ENCODE measurements around the gene CFDP1.
"Not testable (repeated sequence)": the region's sequence is repeated elsewhere in the genome, so short reads cannot be mapped to it uniquely, and the experiment has no call there.

Gene CFDP1

GRCh38 chr16:75443298-75443697 lies 10.0 kb upstream of the CFDP1 start:
- H3K4me3 Mint-ChIP-seq: no peak overlapping the region
- H3K9me3 Mint-ChIP-seq: no peaks in the 10 kb centered on the region
- no peak overlapping the region for H3K27ac Mint-ChIP-seq
- no peaks in the 10 kb centered on the region for H3K27me3 Mint-ChIP-seq
- H3K4me1 Mint-ChIP-seq (ENCODE audit: low read depth): no peaks in the 10 kb centered on the region
- peaks cover 20% of the 10 kb centered on the region for H3K36me3 Mint-ChIP-seq (ENCODE audit: low read depth)

- H3K27me3 Mint-ChIP-seq: no peaks in the 10 kb centered on the region
- H3K4me3 Mint-ChIP-seq: peak overlapping the region; percentile 96
- H3K9me3 Mint-ChIP-seq: peaks cover 4% of the 10 kb centered on the region
- peaks cover 7% of the 10 kb centered on the region for H3K36me3 Mint-ChIP-seq (ENCODE audit: low read depth)
- H3K27ac Mint-ChIP-seq: peak overlapping the region; percentile 91
- H3K4me1 Mint-ChIP-seq (ENCODE audit: low read depth): peaks cover 29% of the 10 kb centered on the region
Observed at GRCh38 chr16:75433732-75434413, 570 bp upstream of the CFDP1 start.

GRCh38 chr16:75429621-75430403 lies 3.5 kb downstream of the CFDP1 start:
- peaks cover 51% of the 10 kb centered on the region for H3K4me1 Mint-ChIP-seq (ENCODE audit: low read depth)
- peaks cover 14% of the 10 kb centered on the region for H3K36me3 Mint-ChIP-seq (ENCODE audit: low read depth)
- no peaks in the 10 kb centered on the region for H3K9me3 Mint-ChIP-seq
- H3K27ac Mint-ChIP-seq: no peak overlapping the region
- H3K4me3 Mint-ChIP-seq: no peak overlapping the region
- H3K27me3 Mint-ChIP-seq: no peaks in the 10 kb centered on the region

GRCh38 chr16:75426524-75426923 lies 6.8 kb downstream of the CFDP1 start:
- H3K9me3 Mint-ChIP-seq, H3K27ac Mint-ChIP-seq, H3K4me3 Mint-ChIP-seq, H3K27me3 Mint-ChIP-seq: not testable (repeated sequence)
- H3K36me3 Mint-ChIP-seq (ENCODE audit: low read depth): peaks cover 14% of the 10 kb centered on the region
- H3K4me1 Mint-ChIP-seq (ENCODE audit: low read depth): peaks cover 42% of the 10 kb centered on the region

GRCh38 chr16:75424105-75424762 lies 9.1 kb downstream of the CFDP1 start:
- H3K4me3 Mint-ChIP-seq; H3K36me3 Mint-ChIP-seq (ENCODE audit: low read depth); H3K9me3 Mint-ChIP-seq; H3K27ac Mint-ChIP-seq; H3K27me3 Mint-ChIP-seq: not testable (repeated sequence)
- H3K4me1 Mint-ChIP-seq (ENCODE audit: low read depth): peaks cover 54% of the 10 kb centered on the region

- Mint-ChIP-seq H3K4me1 (ENCODE audit: low read depth) (peaks cover 50% of the 10 kb centered on the region), H3K4me3 (no peak overlapping the region), H3K36me3 (ENCODE audit: low read depth) (peaks cover 6% of the 10 kb centered on the region), H3K27ac (no peak overlapping the region), H3K9me3 (no peaks in the 10 kb centered on the region), H3K27me3 (no peaks in the 10 kb centered on the region)
Observed at GRCh38 chr16:75423723-75424104, 9.6 kb downstream of the CFDP1 start.

GRCh38 chr16:75421820-75422126 lies 11.5 kb downstream of the CFDP1 start:
- Mint-ChIP-seq H3K9me3 (no peaks in the 10 kb centered on the region), H3K36me3 (ENCODE audit: low read depth) (peaks cover 4% of the 10 kb centered on the region), H3K27me3 (no peaks in the 10 kb centered on the region), H3K4me3 (no peak overlapping the region), H3K27ac (no peak overlapping the region), H3K4me1 (ENCODE audit: low read depth) (peaks cover 45% of the 10 kb centered on the region)

- H3K27ac Mint-ChIP-seq: peak overlapping the region; percentile 31
- no peaks in the 10 kb centered on the region for H3K9me3 Mint-ChIP-seq
- H3K27me3 Mint-ChIP-seq: no peaks in the 10 kb centered on the region
- peak overlapping the region; percentile 48 for H3K4me3 Mint-ChIP-seq
- H3K4me1 Mint-ChIP-seq (ENCODE audit: low read depth): peaks cover 40% of the 10 kb centered on the region
- peaks cover 4% of the 10 kb centered on the region for H3K36me3 Mint-ChIP-seq (ENCODE audit: low read depth)
Observed at GRCh38 chr16:75420987-75421819, 12.1 kb downstream of the CFDP1 start.

- H3K36me3 Mint-ChIP-seq (ENCODE audit: low read depth): peaks cover 28% of the 10 kb centered on the region
- H3K4me1 Mint-ChIP-seq (ENCODE audit: low read depth): peaks cover 46% of the 10 kb centered on the region
- H3K27ac Mint-ChIP-seq: no peak overlapping the region
- no peaks in the 10 kb centered on the region for H3K27me3 Mint-ChIP-seq
- H3K9me3 Mint-ChIP-seq: no peaks in the 10 kb centered on the region
- H3K4me3 Mint-ChIP-seq: no peak overlapping the region
Observed at GRCh38 chr16:75416904-75417565, 16.3 kb downstream of the CFDP1 start.

GRCh38 chr16:75415169-75415905 lies 18.0 kb downstream of the CFDP1 start:
- Mint-ChIP-seq H3K36me3 (ENCODE audit: low read depth) (peaks cover 37% of the 10 kb centered on the region), H3K4me1 (ENCODE audit: low read depth) (peaks cover 30% of the 10 kb centered on the region), H3K9me3 (no peaks in the 10 kb centered on the region), H3K4me3 (no peak overlapping the region), H3K27ac (peak overlapping the region; percentile 68), H3K27me3 (no peaks in the 10 kb centered on the region)

GRCh38 chr16:75413951-75414350 lies 19.4 kb downstream of the CFDP1 start:
- H3K36me3 Mint-ChIP-seq (ENCODE audit: low read depth): peaks cover 40% of the 10 kb centered on the region
- H3K27me3 Mint-ChIP-seq: no peaks in the 10 kb centered on the region
- peaks cover 23% of the 10 kb centered on the region for H3K4me1 Mint-ChIP-seq (ENCODE audit: low read depth)
- no peaks in the 10 kb centered on the region for H3K9me3 Mint-ChIP-seq
- no peak overlapping the region for H3K27ac Mint-ChIP-seq
- H3K4me3 Mint-ChIP-seq: no peak overlapping the region

- peaks cover 13% of the 10 kb centered on the region for H3K4me1 Mint-ChIP-seq (ENCODE audit: low read depth)
- no peak overlapping the region for H3K27ac Mint-ChIP-seq
- peaks cover 30% of the 10 kb centered on the region for H3K36me3 Mint-ChIP-seq (ENCODE audit: low read depth)
Observed at GRCh38 chr16:75406943-75407342, 26.4 kb downstream of the CFDP1 start.

GRCh38 chr16:75402821-75403475 lies 30.4 kb downstream of the CFDP1 start:
- no peaks in the 10 kb centered on the region for H3K9me3 Mint-ChIP-seq
- H3K4me3 Mint-ChIP-seq: no peak overlapping the region
- peaks cover 24% of the 10 kb centered on the region for H3K4me1 Mint-ChIP-seq (ENCODE audit: low read depth)
- H3K27ac Mint-ChIP-seq: peak overlapping the region; percentile 86
- no peaks in the 10 kb centered on the region for H3K27me3 Mint-ChIP-seq
- peaks cover 25% of the 10 kb centered on the region for H3K36me3 Mint-ChIP-seq (ENCODE audit: low read depth)

More at GRCh38 chr16:75406943-75407342, 26.4 kb downstream of the CFDP1 start:
- no peaks in the 10 kb centered on the region for H3K27me3 Mint-ChIP-seq
- H3K9me3 Mint-ChIP-seq: no peaks in the 10 kb centered on the region
- H3K4me3 Mint-ChIP-seq: no peak overlapping the region

Data from stimulated activated naive CD8-positive, alpha-beta T cell treated with anti-CD3 and anti-CD28 coated beads, Interleukin-15, Interleukin-2, amounts not matched to agents 100 ng/mL and 50 ng/mL, for 24 hours (primary cell).